ENCODE results near the gene NOL9.
A peak's percentile ranks its signal among the peaks of the same experiment; 100 is the strongest.

NOL9 gene

GRCh38 chr1:6584126-6585080 lies 30.1 kb upstream of the NOL9 start:
- Histone ChIP-seq H3K27ac (ENCODE audit: low read depth, low read length) (no peak overlapping the region), H4K5ac (ENCODE audit: low read length) (no peak overlapping the region), H3K4me3 (ENCODE audit: low read length) (no peak overlapping the region), H3K23ac (ENCODE audit: low read length) (no peak overlapping the region), H3K56ac (ENCODE audit: low read length) (no peak overlapping the region), H2BK120ac (ENCODE audit: low read depth, low read length) (no peak overlapping the region), H2AK5ac (ENCODE audit: low read length) (no peak overlapping the region), H3K27me3 (ENCODE audit: insufficient read depth, low read length, poor library complexity) (no peaks in the 10 kb centered on the region), H3K79me1 (ENCODE audit: low read length) (peaks cover 8% of the 10 kb centered on the region), H3K4me1 (ENCODE audit: control insufficient read depth, low read depth, low read length) (peaks cover under 1% of the 10 kb centered on the region), H2BK15ac (replicated peaks; ENCODE audit: low read depth) (no peak overlapping the region), H4K8ac (ENCODE audit: low read depth, low read length) (no peak overlapping the region), H3K18ac (ENCODE audit: low read length) (no peak overlapping the region), H2BK5ac (ENCODE audit: low read length) (no peak overlapping the region), H3K9ac (ENCODE audit: low read length) (no peak overlapping the region), H3K4me2 (ENCODE audit: low read length) (no peak overlapping the region), H3K4ac (ENCODE audit: low read depth, low read length) (no peak overlapping the region), H3K36me3 (ENCODE audit: control insufficient read depth, insufficient read depth, low read length) (no peaks in the 10 kb centered on the region), H3K79me2 (ENCODE audit: control insufficient read depth, insufficient read depth, low read length) (peaks cover 3% of the 10 kb centered on the region)
- no CpG with 5 or more reads among the region's 21 CpGs for WGBS (ENCODE audit: extremely low coverage, insufficient coverage, low lambda C conversion rate)
- no peak for DNase-seq

GRCh38 chr1:6582370-6582769 lies 28.1 kb upstream of the NOL9 start:
- Histone ChIP-seq H3K23ac (ENCODE audit: low read length) (no peak overlapping the region), H3K4me2 (ENCODE audit: low read length) (no peak overlapping the region), H4K5ac (ENCODE audit: low read length) (no peak overlapping the region), H3K79me2 (ENCODE audit: control insufficient read depth, insufficient read depth, low read length) (peaks cover 3% of the 10 kb centered on the region), H2AK5ac (ENCODE audit: low read length) (no peak overlapping the region), H2BK120ac (ENCODE audit: low read depth, low read length) (no peak overlapping the region), H3K27me3 (ENCODE audit: insufficient read depth, low read length, poor library complexity) (no peaks in the 10 kb centered on the region), H3K27ac (ENCODE audit: low read depth, low read length) (no peak overlapping the region), H2BK5ac (ENCODE audit: low read length) (no peak overlapping the region), H3K4me1 (ENCODE audit: control insufficient read depth, low read depth, low read length) (peaks cover 3% of the 10 kb centered on the region), H3K36me3 (ENCODE audit: control insufficient read depth, insufficient read depth, low read length) (no peaks in the 10 kb centered on the region), H3K56ac (ENCODE audit: low read length) (no peak overlapping the region), H4K8ac (ENCODE audit: low read depth, low read length) (no peak overlapping the region), H3K4me3 (ENCODE audit: low read length) (no peak overlapping the region), H3K4ac (ENCODE audit: low read depth, low read length) (no peak overlapping the region), H2BK15ac (replicated peaks; ENCODE audit: low read depth) (no peak overlapping the region), H3K18ac (ENCODE audit: low read length) (no peak overlapping the region), H3K9ac (ENCODE audit: low read length) (no peak overlapping the region), H3K79me1 (ENCODE audit: low read length) (peaks cover 8% of the 10 kb centered on the region)
- WGBS (ENCODE audit: extremely low coverage, insufficient coverage, low lambda C conversion rate) = no CpG with 5 or more reads among the region's 1 CpG
- DNase-seq = no peak

- H3K4me3 ChIP-seq (ENCODE audit: low read length) = no peak overlapping the region
- DNase-seq = no peak
- no CpG with 5 or more reads among the region's 10 CpGs for WGBS (ENCODE audit: extremely low coverage, insufficient coverage, low lambda C conversion rate)
Measured at GRCh38 chr1:6581561-6582305, 27.4 kb upstream of the NOL9 start.

GRCh38 chr1:6580593-6581409 lies 26.5 kb upstream of the NOL9 start:
- Histone ChIP-seq H3K18ac (ENCODE audit: low read length) (no peak overlapping the region), H2BK120ac (ENCODE audit: low read depth, low read length) (no peak overlapping the region), H4K8ac (ENCODE audit: low read depth, low read length) (no peak overlapping the region), H3K4me3 (ENCODE audit: low read length) (peak overlapping the region; percentile 69), H3K4ac (ENCODE audit: low read depth, low read length) (no peak overlapping the region), H2BK15ac (replicated peaks; ENCODE audit: low read depth) (no peak overlapping the region), H3K36me3 (ENCODE audit: control insufficient read depth, insufficient read depth, low read length) (no peaks in the 10 kb centered on the region), H3K4me1 (ENCODE audit: control insufficient read depth, low read depth, low read length) (peaks cover 3% of the 10 kb centered on the region), H3K23ac (ENCODE audit: low read length) (no peak overlapping the region), H2BK5ac (ENCODE audit: low read length) (no peak overlapping the region), H2AK5ac (ENCODE audit: low read length) (no peak overlapping the region), H3K4me2 (ENCODE audit: low read length) (peak overlapping the region; percentile 66), H3K9ac (ENCODE audit: low read length) (peak overlapping the region; percentile 81), H3K27ac (ENCODE audit: low read depth, low read length) (no peak overlapping the region), H3K79me2 (ENCODE audit: control insufficient read depth, insufficient read depth, low read length) (peaks cover 3% of the 10 kb centered on the region), H3K27me3 (ENCODE audit: insufficient read depth, low read length, poor library complexity) (no peaks in the 10 kb centered on the region), H3K79me1 (ENCODE audit: low read length) (peaks cover 8% of the 10 kb centered on the region), H3K56ac (ENCODE audit: low read length) (peak overlapping the region; percentile 88), H4K5ac (ENCODE audit: low read length) (no peak overlapping the region)
- DNase-seq = peak; percentile 46
- no CpG with 5 or more reads among the region's 19 CpGs for WGBS (ENCODE audit: extremely low coverage, insufficient coverage, low lambda C conversion rate)

More at GRCh38 chr1:6581561-6582305, 27.4 kb upstream of the NOL9 start:
- peaks cover 3% of the 10 kb centered on the region for H3K79me2 ChIP-seq (ENCODE audit: control insufficient read depth, insufficient read depth, low read length)
- no peak overlapping the region for H2BK15ac ChIP-seq (replicated peaks; ENCODE audit: low read depth)
- H2BK120ac ChIP-seq (ENCODE audit: low read depth, low read length) = no peak overlapping the region
- H3K4me1 ChIP-seq (ENCODE audit: control insufficient read depth, low read depth, low read length) = peaks cover 3% of the 10 kb centered on the region
- H3K27ac ChIP-seq (ENCODE audit: low read depth, low read length) = no peak overlapping the region
- no peak overlapping the region for H3K4me2 ChIP-seq (ENCODE audit: low read length)
- no peak overlapping the region for H3K23ac ChIP-seq (ENCODE audit: low read length)
- no peak overlapping the region for H4K5ac ChIP-seq (ENCODE audit: low read length)
- H3K27me3 ChIP-seq (ENCODE audit: insufficient read depth, low read length, poor library complexity) = no peaks in the 10 kb centered on the region
- no peak overlapping the region for H3K56ac ChIP-seq (ENCODE audit: low read length)
- H2AK5ac ChIP-seq (ENCODE audit: low read length) = no peak overlapping the region
- no peak overlapping the region for H4K8ac ChIP-seq (ENCODE audit: low read depth, low read length)
- no peaks in the 10 kb centered on the region for H3K36me3 ChIP-seq (ENCODE audit: control insufficient read depth, insufficient read depth, low read length)
- peaks cover 8% of the 10 kb centered on the region for H3K79me1 ChIP-seq (ENCODE audit: low read length)
- no peak overlapping the region for H3K4ac ChIP-seq (ENCODE audit: low read depth, low read length)
- no peak overlapping the region for H3K18ac ChIP-seq (ENCODE audit: low read length)
- no peak overlapping the region for H2BK5ac ChIP-seq (ENCODE audit: low read length)
- no peak overlapping the region for H3K9ac ChIP-seq (ENCODE audit: low read length)

GRCh38 chr1:6580119-6580592 lies 25.8 kb upstream of the NOL9 start:
- Histone ChIP-seq H3K4ac (ENCODE audit: low read depth, low read length) (no peak overlapping the region), H4K8ac (ENCODE audit: low read depth, low read length) (no peak overlapping the region), H3K56ac (ENCODE audit: low read length) (peak overlapping the region; percentile 88), H3K79me1 (ENCODE audit: low read length) (peaks cover 8% of the 10 kb centered on the region), H3K9ac (ENCODE audit: low read length) (peak overlapping the region; percentile 81), H3K27ac (ENCODE audit: low read depth, low read length) (no peak overlapping the region), H3K4me1 (ENCODE audit: control insufficient read depth, low read depth, low read length) (peaks cover 3% of the 10 kb centered on the region), H2BK5ac (ENCODE audit: low read length) (no peak overlapping the region), H3K36me3 (ENCODE audit: control insufficient read depth, insufficient read depth, low read length) (no peaks in the 10 kb centered on the region), H2BK120ac (ENCODE audit: low read depth, low read length) (no peak overlapping the region), H3K4me3 (ENCODE audit: low read length) (peak overlapping the region; percentile 69), H3K27me3 (ENCODE audit: insufficient read depth, low read length, poor library complexity) (no peaks in the 10 kb centered on the region), H2BK15ac (replicated peaks; ENCODE audit: low read depth) (no peak overlapping the region), H3K18ac (ENCODE audit: low read length) (no peak overlapping the region), H2AK5ac (ENCODE audit: low read length) (no peak overlapping the region), H3K79me2 (ENCODE audit: control insufficient read depth, insufficient read depth, low read length) (peaks cover 3% of the 10 kb centered on the region), H3K23ac (ENCODE audit: low read length) (no peak overlapping the region), H4K5ac (ENCODE audit: low read length) (no peak overlapping the region), H3K4me2 (ENCODE audit: low read length) (peak overlapping the region; percentile 66)
- no CpG with 5 or more reads among the region's 30 CpGs for WGBS (ENCODE audit: extremely low coverage, insufficient coverage, low lambda C conversion rate)
- DNase-seq = no peak

Measured in mesendoderm (in vitro differentiated cells).